ENCODE results near the gene SGO2.
"Not testable (repeated sequence)": the region's sequence is repeated elsewhere in the genome, so short reads cannot be mapped to it uniquely, and the experiment has no call there.

SGO2 gene

GRCh38 chr2:200525066-200525465 lies 941 bp upstream of the SGO2 start:
- no peak for DNase-seq (ENCODE audit: low spot score)

GRCh38 chr2:200525551-200525881 lies 491 bp upstream of the SGO2 start:
- DNase-seq (ENCODE audit: low spot score): no peak

- DNase-seq (ENCODE audit: low spot score): no peak
These were observed 2.2 kb downstream of the SGO2 start for GRCh38 chr2:200528228-200528627.

GRCh38 chr2:200533754-200534153 lies 7.7 kb downstream of the SGO2 start:
- no peak for DNase-seq (ENCODE audit: low spot score)

- no peak for DNase-seq (ENCODE audit: low spot score)
These were observed 8.6 kb downstream of the SGO2 start for GRCh38 chr2:200534572-200534971.

DNA sequence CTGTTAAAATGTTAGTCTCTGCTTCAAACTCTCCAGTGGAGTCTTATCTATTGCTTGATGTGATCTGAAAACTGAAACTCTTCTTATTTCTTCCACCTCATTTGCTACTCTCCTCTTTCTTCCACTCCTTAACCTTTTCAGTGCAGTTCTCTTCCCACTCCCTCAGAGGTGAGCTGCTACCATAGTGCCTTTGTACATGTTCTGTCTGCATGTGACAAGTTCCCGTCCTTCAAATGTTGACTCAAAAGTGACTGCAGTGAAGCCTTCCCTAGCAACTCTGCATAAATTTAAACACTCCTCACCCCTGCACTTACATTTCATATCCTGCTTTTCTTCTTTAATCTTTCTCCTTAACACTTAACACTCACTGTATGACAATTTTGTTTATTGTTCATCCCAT lies 12.1 kb downstream of the SGO2 start:
- DNase-seq (ENCODE audit: low spot score): no peak

DNA sequence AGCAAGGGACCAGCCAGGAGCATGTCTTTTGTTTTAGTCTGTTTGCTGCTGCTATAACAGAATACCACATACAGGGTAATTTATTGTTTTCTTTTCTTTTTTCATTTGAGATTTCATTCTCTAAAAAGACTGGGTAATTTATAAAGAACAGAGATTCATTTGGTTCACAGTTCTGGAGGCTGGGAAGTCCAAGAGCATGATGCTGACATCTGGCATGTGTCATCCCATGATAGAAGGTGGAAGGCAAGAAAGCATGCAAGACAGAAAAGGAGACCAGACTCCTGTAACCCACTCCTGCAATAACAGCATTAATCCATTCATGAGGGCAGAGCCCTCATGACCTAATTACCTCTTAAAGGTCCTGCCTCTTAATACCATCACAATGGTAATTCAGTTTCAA lies 14.8 kb downstream of the SGO2 start:
- DNase-seq (ENCODE audit: low spot score): no peak

GRCh38 chr2:200566596-200566995 lies 40.6 kb downstream of the SGO2 start:
- DNase-seq (ENCODE audit: low spot score): not testable (repeated sequence)

GRCh38 chr2:200567932-200568331 lies 41.9 kb downstream of the SGO2 start:
- DNase-seq (ENCODE audit: low spot score): no peak

DNA sequence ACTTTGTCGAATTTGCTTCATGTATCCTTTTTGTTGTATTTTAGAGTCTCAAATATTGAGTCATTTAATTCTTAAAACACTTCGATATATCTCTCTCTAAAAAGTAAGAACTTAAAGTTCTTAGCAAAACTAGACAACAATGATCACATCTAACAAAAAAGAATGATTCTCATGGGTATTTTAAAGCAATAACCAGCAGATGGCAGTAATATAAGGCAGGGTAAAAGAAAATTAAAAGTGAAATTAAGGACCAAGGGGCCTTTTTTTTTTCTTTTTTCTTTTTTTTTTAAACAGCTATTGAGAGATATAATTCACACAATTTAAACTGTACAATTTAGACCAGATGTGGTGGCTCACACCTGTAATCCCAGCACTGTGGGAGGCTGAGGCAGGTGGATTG lies 50.0 kb downstream of the SGO2 start:
- peak; percentile 13 for DNase-seq (ENCODE audit: low spot score)

DNA sequence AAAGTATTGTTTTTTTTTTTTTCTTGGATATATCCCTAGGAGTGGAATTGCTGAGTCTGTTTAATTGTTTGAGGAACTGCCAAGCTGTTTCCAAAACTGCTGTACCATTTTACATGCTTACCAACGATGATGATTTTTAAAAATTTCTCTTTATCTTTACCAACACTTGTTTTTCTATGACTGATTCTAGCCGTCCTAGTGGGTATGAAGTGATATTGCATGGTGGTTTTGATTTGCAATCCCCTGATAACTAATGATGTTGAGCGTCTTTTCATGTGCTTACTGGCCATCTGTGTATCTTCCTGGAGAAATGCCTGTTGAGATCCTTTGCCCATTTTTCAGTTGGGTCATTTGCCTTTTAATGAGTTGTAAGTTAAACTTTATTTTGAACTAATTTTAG lies 51.0 kb downstream of the SGO2 start:
- DNase-seq (ENCODE audit: low spot score): no peak

GRCh38 chr2:200578778-200579177 lies 52.8 kb downstream of the SGO2 start:
- peak; percentile 19 for DNase-seq (ENCODE audit: low spot score)

DNA sequence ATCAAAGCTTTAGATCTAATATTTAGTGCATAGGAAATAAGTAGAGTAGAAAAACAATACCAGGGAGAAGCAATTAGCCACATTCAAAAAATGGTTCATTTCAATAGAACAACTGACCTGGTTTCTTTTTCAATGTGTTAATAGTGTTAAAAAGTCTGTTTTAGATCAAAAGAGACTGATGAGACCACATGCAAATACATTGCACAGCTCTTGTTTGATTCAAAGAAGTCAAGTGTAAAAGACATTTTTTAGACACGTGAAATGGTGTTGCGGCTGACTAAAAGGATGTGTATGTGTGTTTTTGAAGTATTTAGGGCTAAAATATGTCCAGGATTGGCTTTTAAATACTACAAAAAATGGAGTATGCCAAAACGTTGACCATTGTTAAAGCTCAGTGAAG lies 58.6 kb downstream of the SGO2 start:
- no peak for DNase-seq (ENCODE audit: low spot score)

- no peak for DNase-seq (ENCODE audit: low spot score)
These were observed 59.3 kb downstream of the SGO2 start for GRCh38 chr2:200585340-200585729.

GRCh38 chr2:200585730-200586643 lies 60.0 kb downstream of the SGO2 start, which contains the start of gene AOX1:
Gene AOX1 (plus strand): TSS chr2:200586014. CDS start chr2:200586109, 95 bp downstream.
- peak; percentile 12 for DNase-seq (ENCODE audit: low spot score)

- DNase-seq (ENCODE audit: low spot score): no peak
These were observed 60.6 kb downstream of the SGO2 start for GRCh38 chr2:200586644-200586975.

GRCh38 chr2:200587007-200587616 lies 61.1 kb downstream of the SGO2 start:
- DNase-seq (ENCODE audit: low spot score): no peak

DNA sequence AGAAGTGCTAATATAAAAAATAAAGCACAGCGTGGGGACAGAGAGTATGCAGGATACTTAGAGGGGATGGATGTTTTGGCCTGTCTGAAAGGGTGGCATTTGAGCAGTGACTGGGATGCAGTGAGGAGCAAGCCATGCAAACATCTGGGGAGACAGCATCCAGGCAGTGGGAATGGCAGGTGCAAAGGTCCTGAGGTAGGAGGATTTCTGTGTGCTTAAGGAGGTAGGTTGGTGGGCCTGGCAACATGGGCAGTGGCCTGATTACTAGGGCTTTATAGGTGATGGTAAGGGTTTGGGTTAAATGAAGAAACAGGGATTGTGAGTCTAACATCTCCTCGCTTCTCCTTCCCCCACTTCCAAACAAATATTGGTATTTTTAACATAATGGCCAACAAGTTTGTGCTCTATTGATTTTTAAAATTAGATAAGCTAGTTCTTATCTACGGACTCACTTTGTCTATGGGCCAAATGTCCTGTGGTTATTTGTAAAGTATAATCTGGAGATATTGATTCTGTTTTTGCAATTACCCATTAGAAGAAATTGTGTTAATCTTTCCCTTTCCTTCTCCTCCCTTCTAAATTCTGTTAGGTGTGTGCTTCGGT lies 62.2 kb downstream of the SGO2 start:
- no peak for DNase-seq (ENCODE audit: low spot score)

- DNase-seq (ENCODE audit: low spot score): no peak
These were observed 64.1 kb downstream of the SGO2 start for GRCh38 chr2:200590090-200590489.

DNA sequence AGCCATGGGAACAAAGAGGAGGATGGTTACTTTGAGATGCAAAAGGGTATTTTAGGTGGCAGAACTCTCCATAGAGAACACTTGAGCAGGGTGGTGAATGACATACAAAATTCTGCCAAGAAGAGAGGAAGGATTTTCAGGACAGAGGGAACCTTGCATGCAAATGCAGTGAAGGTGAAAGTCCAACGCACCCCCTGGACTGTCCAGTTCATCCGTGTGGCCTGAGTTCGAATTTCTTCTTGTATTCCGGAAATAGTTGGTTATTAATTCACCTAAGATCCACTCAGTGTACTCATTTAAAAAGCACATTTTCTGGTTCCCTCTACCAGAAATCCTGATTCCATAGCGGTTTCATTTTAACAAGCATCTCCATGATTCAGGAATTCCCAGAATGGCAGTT lies 65.3 kb downstream of the SGO2 start:
- DNase-seq (ENCODE audit: low spot score): no peak

GRCh38 chr2:200592406-200593075 lies 66.5 kb downstream of the SGO2 start:
- DNase-seq (ENCODE audit: low spot score): no peak

GRCh38 chr2:200593905-200594304 lies 67.9 kb downstream of the SGO2 start:
- no peak for DNase-seq (ENCODE audit: low spot score)

- no peak for DNase-seq (ENCODE audit: low spot score)
These were observed 69.9 kb downstream of the SGO2 start for GRCh38 chr2:200595913-200596312.
